WI38 (cell line): Measurements from ENCODE around the gene RAB10.
"Not testable (repeated sequence)": the region's sequence is repeated elsewhere in the genome, so short reads cannot be mapped to it uniquely, and the experiment has no call there.

Experiments used
- H3K4me3 ChIP-seq: 2 replicates; pipeline ENCODE4 v1.5.1; 2011; ENCODE audit warnings: low read depth, mild to moderate bottlenecking, control low read depth, low read length
- TF ChIP-seq, protein P1 (sequence below): IDR thresholded peaks from 2 replicates; pipeline ENCODE4 v1.5.1; 2012; ENCODE audit warnings: low read depth, mild to moderate bottlenecking, control low read depth, low read length

RAB10 gene

DNA sequence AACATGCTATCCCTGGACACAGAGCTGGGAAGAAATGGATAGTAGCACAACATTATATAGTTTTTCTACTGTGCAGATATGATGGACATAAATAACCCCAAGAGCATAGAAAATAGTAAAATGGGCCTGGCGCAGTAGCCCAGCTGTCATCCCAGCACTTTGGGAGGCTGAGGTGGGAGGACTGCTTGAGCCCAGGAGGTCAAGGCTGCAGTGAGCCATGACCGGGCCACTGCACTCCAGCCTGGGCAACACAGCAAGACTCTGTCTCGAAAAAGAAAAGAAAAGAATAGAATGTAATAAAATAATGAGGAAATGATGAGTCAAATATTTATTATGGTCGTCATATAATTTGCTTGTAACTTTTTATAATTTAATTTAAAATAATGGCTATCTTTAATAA, 131.5 kb downstream of the RAB10 start:
- no peak overlapping the region for H3K4me3 ChIP-seq
- TF ChIP-seq, protein P1, sequence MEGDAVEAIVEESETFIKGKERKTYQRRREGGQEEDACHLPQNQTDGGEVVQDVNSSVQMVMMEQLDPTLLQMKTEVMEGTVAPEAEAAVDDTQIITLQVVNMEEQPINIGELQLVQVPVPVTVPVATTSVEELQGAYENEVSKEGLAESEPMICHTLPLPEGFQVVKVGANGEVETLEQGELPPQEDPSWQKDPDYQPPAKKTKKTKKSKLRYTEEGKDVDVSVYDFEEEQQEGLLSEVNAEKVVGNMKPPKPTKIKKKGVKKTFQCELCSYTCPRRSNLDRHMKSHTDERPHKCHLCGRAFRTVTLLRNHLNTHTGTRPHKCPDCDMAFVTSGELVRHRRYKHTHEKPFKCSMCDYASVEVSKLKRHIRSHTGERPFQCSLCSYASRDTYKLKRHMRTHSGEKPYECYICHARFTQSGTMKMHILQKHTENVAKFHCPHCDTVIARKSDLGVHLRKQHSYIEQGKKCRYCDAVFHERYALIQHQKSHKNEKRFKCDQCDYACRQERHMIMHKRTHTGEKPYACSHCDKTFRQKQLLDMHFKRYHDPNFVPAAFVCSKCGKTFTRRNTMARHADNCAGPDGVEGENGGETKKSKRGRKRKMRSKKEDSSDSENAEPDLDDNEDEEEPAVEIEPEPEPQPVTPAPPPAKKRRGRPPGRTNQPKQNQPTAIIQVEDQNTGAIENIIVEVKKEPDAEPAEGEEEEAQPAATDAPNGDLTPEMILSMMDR: no peak

DNA sequence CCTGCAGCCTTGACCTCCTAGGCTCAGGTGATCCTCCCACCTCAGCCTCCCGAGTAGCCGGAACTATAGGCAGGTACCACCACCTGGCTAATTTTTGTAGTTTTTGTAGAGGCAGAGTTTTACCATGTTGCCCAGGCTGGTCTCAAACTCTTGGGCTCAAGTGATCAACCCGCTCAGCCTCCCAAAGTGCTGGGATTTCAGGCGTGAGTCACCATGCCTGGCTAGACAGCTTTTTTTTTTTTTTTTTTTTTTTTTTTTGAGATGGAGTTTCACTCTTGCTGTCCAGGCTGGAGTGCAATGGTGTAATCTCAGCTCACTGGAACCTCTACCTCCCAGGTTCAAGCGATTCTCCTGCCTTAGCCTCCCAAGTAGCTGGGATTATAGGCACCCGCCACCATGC, 132.7 kb downstream of the RAB10 start:
- H3K4me3 ChIP-seq: not testable (repeated sequence)

DNA sequence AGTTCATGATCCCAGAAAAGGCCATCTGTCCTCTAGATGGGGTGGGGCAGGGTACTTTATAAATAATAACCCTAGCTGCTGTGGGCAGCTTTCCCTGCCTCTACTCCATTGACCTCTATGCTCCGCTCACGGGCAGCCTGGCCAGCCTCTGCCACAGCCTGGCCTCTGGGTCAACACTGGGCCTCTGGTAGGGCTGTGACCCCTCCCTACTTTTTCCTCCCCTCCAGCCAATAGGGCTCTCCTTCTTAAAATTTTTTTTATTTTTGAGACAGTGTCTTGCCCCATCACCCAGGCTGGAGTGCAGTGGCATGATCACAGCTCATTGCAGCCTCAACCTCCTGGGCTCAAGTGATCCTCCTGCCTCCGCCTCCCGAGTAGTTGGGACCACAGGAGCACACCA, 134.9 kb downstream of the RAB10 start:
- H3K4me3 ChIP-seq: no peak overlapping the region
- TF ChIP-seq, protein P1: no peak

- TF ChIP-seq, protein P1: no peak
- no peak overlapping the region for H3K4me3 ChIP-seq
Measured at GRCh38 chr2:26169226-26169625, 135.3 kb downstream of the RAB10 start.

DNA sequence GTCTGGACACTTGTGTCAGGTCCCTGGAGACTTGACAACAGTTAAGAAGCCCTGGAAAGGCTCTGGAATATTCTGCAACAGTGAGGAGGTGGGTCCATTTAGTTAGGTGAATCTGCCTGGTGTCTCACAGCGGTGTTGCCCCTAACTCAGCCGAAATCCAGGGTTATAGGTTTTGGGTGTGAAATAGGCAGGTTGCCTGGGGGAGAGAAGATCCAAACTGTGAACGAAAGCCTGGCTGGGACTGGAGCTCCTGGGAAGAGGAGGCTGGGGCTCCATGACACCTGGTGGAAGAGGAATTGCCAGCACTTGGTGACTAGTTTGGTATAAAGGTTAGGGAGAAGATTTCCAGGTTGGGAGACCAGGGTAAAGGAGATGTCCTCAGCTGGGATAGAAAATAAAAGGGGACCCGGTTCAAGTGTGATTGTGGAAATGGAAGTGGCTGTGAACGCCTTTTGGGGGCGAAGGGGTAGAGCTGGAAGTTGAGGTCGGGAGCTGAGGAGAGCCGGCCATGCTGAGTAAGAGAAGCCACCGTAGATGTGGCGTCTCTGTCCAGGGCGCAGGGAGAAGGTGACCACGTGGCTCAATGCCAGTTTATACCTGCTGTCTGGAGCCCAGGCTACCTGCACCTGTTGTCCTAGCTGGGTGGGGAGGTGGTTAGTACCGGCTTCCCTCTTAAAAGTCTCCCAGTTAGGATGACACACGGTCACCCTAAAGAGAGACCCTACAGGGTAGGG, 136.0 kb downstream of the RAB10 start:
- H3K4me3 ChIP-seq: no peak overlapping the region
- TF ChIP-seq, protein P1: no peak

DNA sequence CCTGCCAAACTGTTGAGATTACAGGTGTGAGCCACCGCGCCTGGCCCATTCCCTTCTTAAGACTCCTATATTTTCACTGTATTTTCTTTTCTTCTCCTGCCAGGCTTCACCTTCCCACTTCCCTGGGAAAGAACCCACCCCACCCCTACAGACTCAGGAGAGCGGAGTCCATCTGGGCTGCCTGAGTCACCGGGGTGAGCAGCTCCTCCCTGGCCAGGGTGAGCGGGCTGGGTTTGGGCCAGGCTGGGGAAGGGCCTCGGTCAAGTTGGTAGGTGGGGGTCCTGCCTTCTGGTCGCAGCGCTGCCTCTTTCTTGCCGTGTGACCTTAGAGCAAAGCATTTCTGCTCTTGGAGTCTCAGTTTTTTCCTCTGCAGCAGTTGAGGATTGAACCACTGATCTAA, 136.9 kb downstream of the RAB10 start:
- H3K4me3 ChIP-seq: no peak overlapping the region
- TF ChIP-seq, protein P1: no peak

DNA sequence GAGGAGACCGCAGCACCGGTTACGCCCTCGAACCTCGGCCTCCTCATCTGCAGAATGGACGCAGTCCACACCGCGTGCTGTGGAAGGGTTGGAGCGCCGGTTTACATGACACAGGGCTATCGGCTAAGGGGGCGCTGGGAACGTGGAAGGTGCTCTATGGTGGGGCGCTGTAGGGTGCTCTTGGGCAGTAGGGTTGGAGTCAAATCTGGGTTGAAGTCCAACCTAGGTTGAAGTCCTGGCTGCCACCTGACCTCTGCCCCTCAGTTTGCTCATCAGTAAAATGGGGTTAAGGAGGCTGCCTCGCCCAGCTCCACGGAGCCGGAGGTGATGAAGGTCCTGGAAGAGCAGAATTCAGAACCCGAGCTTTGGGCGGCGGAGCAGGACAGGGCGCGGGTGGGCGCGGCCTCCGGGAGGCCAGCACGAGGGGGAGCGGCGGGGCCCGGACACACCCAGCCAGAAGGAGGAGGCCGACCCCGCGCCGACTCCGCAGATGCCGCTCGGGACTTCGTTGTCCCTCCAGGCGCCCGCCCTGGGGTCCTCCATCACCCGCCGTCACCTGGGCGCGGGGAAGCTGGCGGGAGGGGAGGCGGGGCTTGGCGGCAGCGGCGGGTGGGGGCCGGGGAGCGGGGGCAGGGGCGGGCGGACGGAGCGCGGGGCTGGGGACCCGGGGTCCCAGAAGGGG, 138.4 kb downstream of the RAB10 start:
- TF ChIP-seq, protein P1: no peak

More for the DNA sequence above, 138.4 kb downstream of the RAB10 start:
- H3K4me3 ChIP-seq: no peak overlapping the region
